ENCODE data around the gene EVC. TPM values are rescaled to one million over a fixed set of nuclear protein-coding genes. Genes with fewer than 3 reads are reported as not detected.
"Not testable (repeated sequence)": the region's sequence is repeated elsewhere in the genome, so short reads cannot be mapped to it uniquely, and the experiment has no call there.

EVC gene
- total RNA-seq, 2 experiments from 2014 or later, result 0.36 to 0.68 TPM

GRCh38 chr4:5800496-5800895 is 89.5 kb downstream of the EVC start:
- Mint-ChIP-seq H3K27me3 (no peaks in the 10 kb centered on the region), H3K27ac (no peak overlapping the region), H3K9me3 (no peaks in the 10 kb centered on the region), H3K4me1 (no peaks in the 10 kb centered on the region), H3K36me3 (no peaks in the 10 kb centered on the region), H3K4me3 (no peak overlapping the region)
- ATAC-seq (ENCODE audit: low read depth) (no peak), DNase-seq (no peak)
- POLR2A ChIA-PET, result no interaction called here

DNA sequence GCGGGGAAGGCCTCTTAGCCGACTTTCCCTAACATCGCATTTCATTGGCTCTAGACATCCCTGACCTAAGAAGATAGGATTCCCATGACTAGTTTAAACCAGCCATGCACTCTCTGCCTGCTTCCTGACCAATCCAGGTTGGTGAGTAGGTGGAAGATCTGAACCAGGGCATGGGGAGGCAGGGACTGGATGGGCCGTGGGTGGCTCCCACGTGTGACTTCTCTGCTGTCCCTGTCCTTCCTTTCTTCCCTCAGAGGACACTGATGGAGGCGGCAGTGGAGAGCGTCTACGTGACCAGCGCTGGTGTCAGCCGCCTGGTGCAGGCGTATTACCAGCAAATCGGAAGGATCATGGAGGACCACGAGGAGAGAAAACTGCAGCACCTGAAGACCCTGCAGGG is 90.7 kb downstream of the EVC start:
- ATAC-seq (ENCODE audit: low read depth), result no peak
- Mint-ChIP-seq H3K9me3 (no peaks in the 10 kb centered on the region), H3K27ac (no peak overlapping the region), H3K27me3 (no peaks in the 10 kb centered on the region), H3K36me3 (no peaks in the 10 kb centered on the region), H3K4me3 (no peak overlapping the region), H3K4me1 (no peaks in the 10 kb centered on the region)
- POLR2A ChIA-PET, result no interaction called here
- DNase-seq, result no peak

- Mint-ChIP-seq H3K27ac (no peak overlapping the region), H3K36me3 (no peaks in the 10 kb centered on the region), H3K9me3 (no peaks in the 10 kb centered on the region), H3K4me1 (no peaks in the 10 kb centered on the region), H3K27me3 (no peaks in the 10 kb centered on the region), H3K4me3 (no peak overlapping the region)
- ATAC-seq (ENCODE audit: low read depth), result no peak
- POLR2A ChIA-PET, result no interaction called here
- DNase-seq, result no peak
Observed at GRCh38 chr4:5802565-5802964, 91.6 kb downstream of the EVC start.

DNA sequence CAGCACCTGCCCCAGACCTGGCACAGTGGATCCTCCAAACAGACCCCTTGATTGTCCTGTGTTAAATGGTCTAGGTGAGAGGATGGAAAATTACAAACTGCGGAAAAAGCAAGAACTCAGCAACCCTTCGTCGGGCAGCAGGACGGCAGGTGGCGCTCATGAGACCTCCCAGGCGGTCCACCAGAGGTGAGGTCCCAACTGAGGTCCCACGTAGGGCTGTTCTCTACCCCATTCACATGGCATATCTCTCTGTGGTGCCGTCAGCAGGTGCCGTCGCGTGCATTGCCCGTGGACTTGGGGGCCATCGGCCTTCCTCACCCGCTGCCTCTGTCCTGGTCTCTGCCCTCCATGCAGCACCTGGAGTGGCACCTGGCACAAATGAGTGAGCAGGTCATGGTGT is 93.7 kb downstream of the EVC start:
- ATAC-seq (ENCODE audit: low read depth) (no peak), DNase-seq (no peak)
- Mint-ChIP-seq H3K36me3 (no peaks in the 10 kb centered on the region), H3K4me3 (no peak overlapping the region), H3K9me3 (no peaks in the 10 kb centered on the region), H3K4me1 (no peaks in the 10 kb centered on the region), H3K27ac (no peak overlapping the region), H3K27me3 (no peaks in the 10 kb centered on the region)
- POLR2A ChIA-PET, result no interaction called here

- H3K36me3 Mint-ChIP-seq, result no peaks in the 10 kb centered on the region
- H3K27ac Mint-ChIP-seq, result no peak overlapping the region
- no peak for DNase-seq
- H3K27me3 Mint-ChIP-seq, result no peaks in the 10 kb centered on the region
- POLR2A ChIA-PET, result no interaction called here
- no peak for ATAC-seq (ENCODE audit: low read depth)
- H3K4me1 Mint-ChIP-seq, result no peaks in the 10 kb centered on the region
- no peaks in the 10 kb centered on the region for H3K9me3 Mint-ChIP-seq
- H3K4me3 Mint-ChIP-seq, result no peak overlapping the region
Observed at GRCh38 chr4:5805270-5805669, 94.3 kb downstream of the EVC start.

DNA sequence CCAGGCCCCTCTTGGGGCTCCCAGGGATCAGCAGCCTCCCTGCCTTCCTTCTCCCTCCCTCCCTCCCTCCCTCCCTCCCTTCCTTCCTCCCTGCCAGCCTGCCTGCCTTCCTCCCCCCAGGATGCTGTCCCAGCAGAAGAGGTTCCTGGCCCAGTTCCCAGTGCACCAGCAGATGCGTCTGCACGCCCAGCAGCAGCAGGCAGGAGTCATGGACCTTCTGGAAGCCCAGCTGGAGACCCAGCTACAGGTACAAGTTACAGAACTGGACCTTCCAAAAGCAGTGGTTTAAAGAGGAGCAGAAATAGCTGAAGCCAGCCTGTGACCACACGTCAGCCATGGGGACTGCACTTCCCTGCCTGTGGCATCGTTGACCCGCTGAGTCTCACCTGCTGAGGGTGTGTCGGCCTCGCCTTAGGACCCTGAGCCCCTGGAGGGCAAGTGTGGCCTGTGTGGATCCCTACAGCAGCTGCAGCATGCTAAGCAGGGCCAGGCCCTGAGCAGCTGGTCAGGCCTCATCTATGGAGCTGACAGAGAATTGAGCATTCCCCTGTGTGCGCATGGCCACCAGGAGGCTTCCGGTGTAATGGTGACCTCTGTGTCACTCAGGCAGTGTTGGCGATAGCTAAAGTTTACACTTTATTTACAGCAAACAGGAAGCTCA is 97.2 kb downstream of the EVC start:
- H3K4me1 Mint-ChIP-seq, result no peaks in the 10 kb centered on the region
- POLR2A ChIA-PET, result no interaction called here
- ATAC-seq (ENCODE audit: low read depth) (no peak), DNase-seq (no peak)
- no peak overlapping the region for H3K27ac Mint-ChIP-seq
- no peak overlapping the region for H3K4me3 Mint-ChIP-seq
- H3K36me3 Mint-ChIP-seq, result no peaks in the 10 kb centered on the region
- no peaks in the 10 kb centered on the region for H3K27me3 Mint-ChIP-seq
- no peaks in the 10 kb centered on the region for H3K9me3 Mint-ChIP-seq

DNA sequence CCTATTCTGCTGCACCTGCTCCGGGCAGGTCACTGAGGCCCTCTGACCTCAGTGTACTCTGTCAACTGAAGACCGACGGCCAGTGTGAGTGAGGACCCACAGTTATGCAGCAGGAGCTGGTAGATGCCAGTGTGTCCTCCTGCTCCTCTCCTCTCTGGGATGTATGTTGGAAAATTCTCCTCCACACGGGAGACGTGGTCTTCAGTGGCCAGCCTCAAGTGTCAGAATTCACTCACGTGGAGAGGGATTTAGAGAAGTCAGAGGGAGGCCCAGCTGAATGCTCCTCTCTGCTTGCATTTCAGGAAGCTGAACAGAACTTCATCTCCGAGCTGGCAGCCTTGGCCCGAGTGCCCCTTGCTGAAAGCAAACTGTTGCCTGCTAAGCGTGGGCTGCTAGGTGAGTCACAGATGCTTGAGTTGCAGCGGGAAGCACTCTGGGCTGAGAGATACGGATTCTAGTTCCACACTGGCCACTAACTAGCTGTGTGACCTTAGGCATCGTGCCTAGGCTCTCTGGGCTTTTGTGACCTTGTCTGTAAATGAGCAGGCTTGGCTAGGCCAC is 98.3 kb downstream of the EVC start:
- no peak overlapping the region for H3K27ac Mint-ChIP-seq
- no peak overlapping the region for H3K4me3 Mint-ChIP-seq
- no peaks in the 10 kb centered on the region for H3K36me3 Mint-ChIP-seq
- no peaks in the 10 kb centered on the region for H3K27me3 Mint-ChIP-seq
- no peak for DNase-seq
- no peaks in the 10 kb centered on the region for H3K9me3 Mint-ChIP-seq
- ATAC-seq (ENCODE audit: low read depth), result no peak
- no peaks in the 10 kb centered on the region for H3K4me1 Mint-ChIP-seq
- POLR2A ChIA-PET, result no interaction called here

GRCh38 chr4:5810151-5810550 is 99.2 kb downstream of the EVC start:
- H3K9me3 Mint-ChIP-seq, result no peaks in the 10 kb centered on the region
- H3K4me1 Mint-ChIP-seq, result no peaks in the 10 kb centered on the region
- no peak for ATAC-seq (ENCODE audit: low read depth)
- POLR2A ChIA-PET, result no interaction called here
- H3K27ac Mint-ChIP-seq, result no peak overlapping the region
- H3K36me3 Mint-ChIP-seq, result no peaks in the 10 kb centered on the region
- H3K27me3 Mint-ChIP-seq, result no peaks in the 10 kb centered on the region
- no peak overlapping the region for H3K4me3 Mint-ChIP-seq
- no peak for DNase-seq

- Mint-ChIP-seq H3K4me3 (no peak overlapping the region), H3K27ac (no peak overlapping the region), H3K27me3 (no peaks in the 10 kb centered on the region), H3K4me1 (no peaks in the 10 kb centered on the region), H3K36me3 (no peaks in the 10 kb centered on the region), H3K9me3 (no peaks in the 10 kb centered on the region)
- POLR2A ChIA-PET, result no interaction called here
- ATAC-seq (ENCODE audit: low read depth) (no peak), DNase-seq (no peak)
Observed at GRCh38 chr4:5810770-5811430, 99.9 kb downstream of the EVC start.

DNA sequence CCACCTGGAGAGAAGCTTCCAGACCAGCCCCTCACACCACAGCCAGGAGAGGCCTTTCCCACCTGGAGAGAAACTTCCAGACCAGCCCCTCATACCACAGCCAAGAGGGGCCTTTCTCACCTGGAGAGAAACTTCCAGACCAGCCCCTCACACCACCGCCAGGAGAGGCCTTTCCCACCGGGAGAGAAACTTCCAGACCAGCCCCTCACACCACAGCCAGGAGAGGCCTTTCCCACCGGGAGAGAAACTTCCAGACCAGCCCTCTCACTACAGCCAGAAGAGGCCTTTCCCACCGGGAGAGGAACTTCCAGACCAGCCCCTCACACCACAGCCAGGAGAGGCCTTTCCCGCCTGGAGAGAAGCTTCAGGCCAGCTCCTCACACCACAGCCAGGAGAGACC is 101.1 kb downstream of the EVC start:
- H3K27me3 Mint-ChIP-seq; H3K9me3 Mint-ChIP-seq; ATAC-seq (ENCODE audit: low read depth); H3K4me3 Mint-ChIP-seq; H3K36me3 Mint-ChIP-seq; H3K4me1 Mint-ChIP-seq; DNase-seq; POLR2A ChIA-PET; H3K27ac Mint-ChIP-seq: not testable (repeated sequence)

GRCh38 chr4:5812506-5813229 is 101.7 kb downstream of the EVC start:
- ATAC-seq (ENCODE audit: low read depth) (no peak), DNase-seq (no peak)
- POLR2A ChIA-PET, result no interaction called here

GRCh38 chr4:5813882-5814255 is 102.9 kb downstream of the EVC start:
- POLR2A ChIA-PET, result no interaction called here
- Mint-ChIP-seq H3K36me3 (no peaks in the 10 kb centered on the region), H3K27me3 (no peaks in the 10 kb centered on the region), H3K27ac (no peak overlapping the region), H3K4me1 (no peaks in the 10 kb centered on the region), H3K4me3 (no peak overlapping the region), H3K9me3 (no peaks in the 10 kb centered on the region)
- DNase-seq (no peak), ATAC-seq (ENCODE audit: low read depth) (no peak)

More at GRCh38 chr4:5812506-5813229, 101.7 kb downstream of the EVC start:
- Mint-ChIP-seq H3K9me3 (no peaks in the 10 kb centered on the region), H3K4me1 (no peaks in the 10 kb centered on the region), H3K27ac (no peak overlapping the region), H3K36me3 (no peaks in the 10 kb centered on the region), H3K4me3 (no peak overlapping the region), H3K27me3 (no peaks in the 10 kb centered on the region)

DNA sequence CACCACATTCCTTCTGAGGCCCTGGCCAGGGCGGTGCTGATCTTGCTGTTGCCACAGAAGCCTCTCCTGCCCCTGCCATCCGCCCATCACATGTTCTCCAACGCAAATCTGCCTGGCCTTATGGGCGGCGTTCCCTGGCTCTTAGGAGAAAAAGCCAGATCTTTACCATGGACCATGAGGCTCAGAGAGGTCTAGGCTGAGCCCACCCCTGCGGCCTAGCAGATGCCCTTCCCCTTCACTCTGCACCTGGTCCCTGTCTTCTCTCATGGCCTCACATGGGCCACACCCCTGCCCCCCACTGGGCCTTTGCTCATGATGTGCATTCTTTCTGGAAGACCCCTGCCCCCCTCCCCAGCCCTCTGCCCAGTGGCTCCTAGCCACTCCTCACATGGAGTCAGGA is 103.4 kb downstream of the EVC start:
- H3K4me1 Mint-ChIP-seq, result no peaks in the 10 kb centered on the region
- no peak for DNase-seq
- ATAC-seq (ENCODE audit: low read depth), result no peak
- H3K4me3 Mint-ChIP-seq, result no peak overlapping the region
- no peaks in the 10 kb centered on the region for H3K27me3 Mint-ChIP-seq
- POLR2A ChIA-PET, result no interaction called here
- no peak overlapping the region for H3K27ac Mint-ChIP-seq
- no peaks in the 10 kb centered on the region for H3K9me3 Mint-ChIP-seq
- H3K36me3 Mint-ChIP-seq, result no peaks in the 10 kb centered on the region

- ATAC-seq (ENCODE audit: low read depth) (no peak), DNase-seq (no peak)
- Mint-ChIP-seq H3K27me3 (no peaks in the 10 kb centered on the region), H3K36me3 (no peaks in the 10 kb centered on the region), H3K4me1 (no peaks in the 10 kb centered on the region), H3K9me3 (no peaks in the 10 kb centered on the region), H3K27ac (no peak overlapping the region), H3K4me3 (no peak overlapping the region)
- POLR2A ChIA-PET, result no interaction called here
Observed at GRCh38 chr4:5815641-5816040, 104.6 kb downstream of the EVC start.

Data from activated naive CD8-positive, alpha-beta T cell treated with anti-CD3 and anti-CD28 coated beads, Interleukin-2, amount 10 ng/mL, durations not matched to agents 7 days and 5 days (primary cell).